Right lung (tissue), 5 donors: ENCODE measurements around the gene CA5A. TPM values are rescaled to one million over a fixed set of nuclear protein-coding genes. Genes with fewer than 3 reads are reported as not detected.
A peak's percentile ranks its signal among the peaks of the same experiment; 100 is the strongest.
"Not testable (repeated sequence)": the region's sequence is repeated elsewhere in the genome, so short reads cannot be mapped to it uniquely, and the experiment has no call there.

Source experiments
- DNase-seq, 2 donors: peaks; one replicate each; pipeline ENCODE4 v3.0.0-alpha.2; 2013
- polyA plus RNA-seq, 5 donors: library from polyadenylated mRNA; unstranded; fragments of 120-200 nt; gene quantifications; one replicate each; pipeline versions ENCODE4 v1.2.1 to v1.2.3, GENCODE V29; 2013; ENCODE audit warnings: inconsistent platforms in 1 of 5, low replicate concordance in 1 of 5; ENCODE audit not compliant: insufficient read length in 5 of 5, insufficient read depth in 1 of 5

CA5A gene
- polyA plus RNA-seq, 5 donors: 0.10 to 0.34 (median 0.13) TPM

GRCh38 chr16:87924811-87925670 is 11.3 kb downstream of the CA5A start:
- DNase-seq: no peak

DNA sequence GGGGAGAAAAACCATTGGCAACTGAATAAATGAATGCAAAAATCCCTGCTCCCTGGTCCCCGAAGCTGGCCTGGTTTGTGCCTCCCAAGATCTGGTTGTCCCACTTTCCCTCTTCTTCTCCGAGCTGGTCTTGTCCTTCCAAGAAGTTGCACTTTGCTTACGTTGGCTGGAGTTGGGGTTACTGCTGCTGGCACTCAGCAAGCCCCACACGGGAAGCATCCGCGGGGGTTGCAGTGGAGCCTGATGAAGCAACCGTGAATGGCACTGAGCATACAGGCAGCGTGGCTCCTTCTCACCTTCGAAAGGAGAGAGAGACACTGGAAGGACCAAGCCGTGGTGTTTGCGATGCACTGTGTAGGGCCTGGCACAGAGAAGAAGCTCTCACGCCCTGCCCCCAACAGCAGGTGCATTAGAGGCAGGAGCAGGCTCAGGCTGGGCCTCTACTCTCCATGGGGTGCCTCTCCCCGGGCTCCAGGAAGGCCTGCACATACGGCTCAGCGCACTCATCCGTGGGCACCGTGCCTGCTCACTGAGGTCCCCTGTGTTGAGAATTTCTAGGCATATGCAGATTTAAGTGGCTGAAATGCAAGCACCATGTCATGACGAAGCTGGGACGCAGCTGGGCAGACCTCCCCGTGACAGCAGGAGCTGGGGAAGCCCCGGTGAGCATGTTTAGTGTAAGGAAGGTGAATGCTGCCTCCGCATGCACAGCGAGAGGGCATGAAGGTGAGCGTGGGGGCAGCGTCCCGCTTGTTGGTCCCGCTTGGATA is 12.1 kb downstream of the CA5A start:
- DNase-seq: no peak

GRCh38 chr16:87922250-87922871 is 14.0 kb downstream of the CA5A start:
- no peak for DNase-seq

- no peak for DNase-seq
Measured at GRCh38 chr16:87921236-87921773, 15.0 kb downstream of the CA5A start.

DNA sequence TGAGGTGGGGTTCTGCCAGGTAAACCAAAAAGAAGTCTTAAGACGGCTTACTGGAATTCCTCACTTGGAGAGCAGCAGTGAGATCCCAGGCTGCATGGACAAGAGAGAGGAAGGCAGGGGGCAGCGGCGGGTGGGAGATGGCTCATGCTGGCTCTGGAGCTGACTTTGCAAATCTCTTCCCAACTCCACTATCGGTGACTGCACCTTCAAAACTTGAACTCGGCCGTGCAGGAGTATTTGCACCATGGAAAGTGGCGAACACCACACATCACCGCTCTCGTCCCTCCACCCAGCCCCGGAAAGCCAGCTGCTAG is 16.7 kb downstream of the CA5A start:
- no peak for DNase-seq

GRCh38 chr16:87918866-87919680 is 17.3 kb downstream of the CA5A start:
- no peak for DNase-seq

DNA sequence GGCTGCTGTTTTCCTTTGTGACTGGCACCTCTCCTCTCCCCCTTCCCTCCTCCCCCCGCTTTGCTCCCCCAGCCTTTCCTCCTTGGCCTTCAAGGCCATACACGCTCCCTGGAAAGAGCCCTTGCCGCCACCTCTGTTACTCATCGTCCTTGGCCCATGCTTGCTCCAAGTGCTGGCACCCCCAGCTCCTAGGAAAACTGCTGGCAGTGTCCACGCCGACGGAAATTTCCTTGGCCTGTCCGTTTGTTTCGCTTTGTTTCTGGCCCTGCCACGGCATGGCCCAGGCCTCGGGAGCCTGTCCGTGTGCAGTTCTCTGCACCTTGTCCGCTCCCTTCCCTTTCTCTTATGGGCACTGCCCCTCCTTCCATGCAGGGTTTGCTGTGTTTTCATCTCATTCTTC is 18.0 kb downstream of the CA5A start:
- DNase-seq: no peak

- no peak for DNase-seq
Measured at GRCh38 chr16:87917503-87917902, 18.8 kb downstream of the CA5A start.

GRCh38 chr16:87914812-87915211 is 21.5 kb downstream of the CA5A start:
- no peak for DNase-seq

- not testable (repeated sequence) for DNase-seq
Measured at GRCh38 chr16:87914021-87914725, 22.2 kb downstream of the CA5A start.

DNA sequence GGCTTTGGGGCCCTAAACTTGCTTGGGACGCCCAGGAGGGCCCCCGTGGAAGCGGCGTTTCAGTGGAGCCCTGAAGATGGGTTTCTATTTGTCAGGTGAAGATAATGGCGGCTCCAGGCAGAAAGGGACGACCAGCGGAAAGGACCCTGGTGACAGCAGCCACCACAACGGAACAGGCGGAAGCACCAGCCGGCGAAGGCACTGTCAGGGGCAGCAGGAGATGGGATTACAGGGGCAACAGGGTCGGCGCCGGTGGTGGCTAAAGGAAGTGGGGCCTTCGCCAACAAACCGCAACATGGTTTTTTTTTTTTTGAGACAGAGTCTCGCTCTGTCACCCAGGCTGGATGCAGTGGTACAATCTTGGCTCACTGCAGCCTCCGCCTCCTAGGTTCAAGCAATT is 23.6 kb downstream of the CA5A start:
- not testable (repeated sequence) for DNase-seq

- not testable (repeated sequence) for DNase-seq
Measured at GRCh38 chr16:87911106-87911763, 25.1 kb downstream of the CA5A start.

DNA sequence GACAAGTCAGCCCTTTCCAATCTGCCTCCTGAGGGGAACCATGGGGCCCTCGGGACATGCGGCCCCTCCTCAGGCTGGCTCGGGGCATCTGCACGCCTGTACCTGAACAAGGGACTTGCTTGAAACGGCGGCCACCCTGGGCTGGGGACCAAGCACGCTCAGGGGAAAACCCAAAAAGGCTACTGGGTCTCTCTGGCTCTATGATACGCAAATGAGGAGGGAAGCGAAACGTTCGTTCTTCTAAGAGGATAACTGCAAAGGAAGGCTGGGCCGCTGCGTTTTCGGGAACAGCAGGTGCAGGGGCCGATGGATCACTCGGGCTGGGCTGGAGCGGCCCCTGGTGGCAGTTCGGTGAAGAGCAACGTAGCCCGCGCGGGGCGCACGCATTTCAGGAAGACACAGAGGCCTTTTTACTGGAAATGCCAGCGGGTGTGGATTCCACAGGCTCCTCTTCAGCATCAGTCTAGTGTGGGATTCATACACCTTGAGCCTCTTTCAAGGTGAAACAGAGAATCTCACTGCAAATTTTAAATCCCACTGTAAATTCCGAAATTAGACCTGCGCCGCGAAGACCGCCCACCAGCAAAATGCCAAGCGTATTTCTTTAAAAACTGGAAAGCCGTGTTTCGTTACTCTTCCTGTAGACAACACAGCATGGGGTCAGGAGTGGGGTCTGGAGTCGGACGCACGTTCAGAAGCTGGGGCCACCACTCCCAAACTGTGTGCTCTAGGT is 27.0 kb downstream of the CA5A start:
- DNase-seq: peak; percentile 29 to 36

- DNase-seq: not testable (repeated sequence)
Measured at GRCh38 chr16:87908101-87908500, 28.2 kb downstream of the CA5A start.

DNA sequence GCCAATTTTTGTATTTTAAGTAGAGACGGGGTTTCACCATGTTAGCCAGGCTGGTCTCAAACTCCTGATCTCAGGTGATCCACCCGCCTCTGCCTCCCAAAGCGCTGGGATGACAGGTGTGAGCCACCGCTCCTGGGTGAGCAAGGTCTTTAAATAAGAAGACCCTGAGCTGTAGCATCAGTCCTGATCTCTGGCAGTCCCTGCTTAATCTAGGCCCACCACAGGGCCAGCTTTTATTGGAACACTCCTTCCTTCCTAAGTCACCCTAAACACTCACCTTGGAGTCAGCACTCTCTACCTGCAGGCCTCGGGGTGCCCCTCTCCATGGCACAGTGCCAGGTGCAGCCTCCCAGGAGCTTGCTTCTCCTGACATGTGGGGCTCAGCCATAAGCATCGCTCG is 30.8 kb downstream of the CA5A start:
- DNase-seq: not testable (repeated sequence)

DNA sequence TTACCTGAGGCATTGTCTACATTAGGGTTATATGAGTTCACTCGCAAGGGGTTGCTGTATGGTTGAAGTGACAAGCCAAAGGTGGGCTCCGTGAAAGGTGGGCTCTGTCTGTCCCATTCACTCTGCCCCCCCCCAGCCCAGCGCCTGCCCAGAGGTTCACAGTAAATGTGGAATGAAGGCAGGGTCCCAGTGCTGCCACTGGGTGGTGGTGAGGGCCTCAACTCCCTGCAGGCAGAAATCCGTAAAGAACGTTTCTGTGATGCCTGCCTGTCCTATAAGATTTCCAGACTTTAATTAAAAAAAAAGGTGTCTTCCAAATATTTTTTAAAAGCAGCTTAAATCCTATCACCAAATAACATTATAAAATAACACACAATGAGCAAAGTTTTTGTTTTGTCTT is 31.4 kb downstream of the CA5A start:
- not testable (repeated sequence) for DNase-seq

DNA sequence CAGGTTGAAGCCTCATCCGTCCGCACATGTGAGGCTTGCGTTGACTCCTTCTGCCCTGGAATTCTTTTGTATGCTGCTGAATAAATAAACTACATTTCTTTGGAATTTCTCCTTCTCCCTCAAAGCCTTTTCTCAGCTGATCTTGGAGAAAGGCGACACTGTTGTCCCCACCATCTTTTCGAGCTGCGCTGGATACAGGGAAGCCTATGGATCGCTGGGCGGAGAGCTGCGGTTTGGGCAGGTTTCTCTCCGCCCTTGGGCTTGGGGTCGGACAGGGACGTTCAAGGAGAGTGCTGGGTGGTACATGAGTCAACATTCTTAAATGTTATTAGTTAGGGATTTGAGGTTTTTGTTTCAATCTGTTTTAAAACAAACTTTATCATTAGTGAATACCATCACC is 35.8 kb downstream of the CA5A start:
- DNase-seq: not testable (repeated sequence)

GRCh38 chr16:87897521-87898505 is 38.5 kb downstream of the CA5A start:
- DNase-seq: no peak
